Coronary artery (tissue), 2 donors: Measurements from ENCODE around the gene TNNT1.

Experiments
- DNase-seq: peaks from one replicate; pipeline ENCODE4 v3.0.0-alpha.2; 2017; ENCODE audit warnings: low spot score
- H3K27ac ChIP-seq, 2 donors: fragments of 200-600 bp; sonication (generic); one replicate each; pipeline ENCODE4 v1.5.1; 2016 to 2019
- H3K4me3 ChIP-seq: fragments of 200-600 bp; sonication (generic); 2 replicates; pipeline ENCODE4 v1.5.1; 2016; ENCODE audit warnings: mild to moderate bottlenecking, moderate library complexity
- TF ChIP-seq, protein P1 (sequence below): fragments of 200-600 bp; sonication (generic); IDR thresholded peaks from one replicate; pipeline ENCODE4 v1.5.1; 2019; ENCODE audit warnings: antibody characterized with exemption

TNNT1 gene

DNA sequence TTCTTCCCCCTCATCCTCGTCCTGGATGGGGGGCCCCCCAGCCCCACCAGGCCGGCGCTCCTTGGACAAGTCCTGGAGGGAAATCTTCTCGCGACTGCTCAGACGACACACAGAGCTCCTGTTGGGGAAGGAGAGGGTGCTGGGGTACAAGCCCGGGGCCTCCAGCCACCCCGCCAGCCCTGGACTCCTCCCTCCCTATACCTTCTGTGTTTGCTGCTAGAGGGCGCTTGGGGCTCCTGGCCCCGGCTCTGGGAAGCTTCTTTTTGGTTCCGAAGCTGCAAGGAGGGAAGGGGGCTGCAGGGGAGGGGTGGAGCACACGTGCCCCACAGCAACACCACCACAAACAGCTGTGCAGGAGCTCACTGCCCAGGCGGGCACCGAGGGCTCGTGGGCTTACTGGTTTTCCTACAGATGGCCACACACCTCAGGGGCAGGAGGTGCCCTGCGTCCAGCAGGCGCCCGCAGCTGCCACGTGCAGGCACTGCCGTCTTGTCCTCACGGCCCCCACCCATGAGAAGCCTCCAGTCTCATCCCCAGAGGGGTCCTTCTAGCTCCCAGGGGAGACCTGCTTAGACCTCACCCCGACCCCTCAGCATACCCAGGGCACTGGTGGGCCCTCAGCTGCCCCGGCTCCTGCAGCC, 52.8 kb downstream of the TNNT1 start:
- DNase-seq, result no peak
- H3K4me3 ChIP-seq, result no peak overlapping the region
- TF ChIP-seq, protein P1, sequence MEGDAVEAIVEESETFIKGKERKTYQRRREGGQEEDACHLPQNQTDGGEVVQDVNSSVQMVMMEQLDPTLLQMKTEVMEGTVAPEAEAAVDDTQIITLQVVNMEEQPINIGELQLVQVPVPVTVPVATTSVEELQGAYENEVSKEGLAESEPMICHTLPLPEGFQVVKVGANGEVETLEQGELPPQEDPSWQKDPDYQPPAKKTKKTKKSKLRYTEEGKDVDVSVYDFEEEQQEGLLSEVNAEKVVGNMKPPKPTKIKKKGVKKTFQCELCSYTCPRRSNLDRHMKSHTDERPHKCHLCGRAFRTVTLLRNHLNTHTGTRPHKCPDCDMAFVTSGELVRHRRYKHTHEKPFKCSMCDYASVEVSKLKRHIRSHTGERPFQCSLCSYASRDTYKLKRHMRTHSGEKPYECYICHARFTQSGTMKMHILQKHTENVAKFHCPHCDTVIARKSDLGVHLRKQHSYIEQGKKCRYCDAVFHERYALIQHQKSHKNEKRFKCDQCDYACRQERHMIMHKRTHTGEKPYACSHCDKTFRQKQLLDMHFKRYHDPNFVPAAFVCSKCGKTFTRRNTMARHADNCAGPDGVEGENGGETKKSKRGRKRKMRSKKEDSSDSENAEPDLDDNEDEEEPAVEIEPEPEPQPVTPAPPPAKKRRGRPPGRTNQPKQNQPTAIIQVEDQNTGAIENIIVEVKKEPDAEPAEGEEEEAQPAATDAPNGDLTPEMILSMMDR, result no peak
- H3K27ac ChIP-seq, result no peak overlapping the region

DNA sequence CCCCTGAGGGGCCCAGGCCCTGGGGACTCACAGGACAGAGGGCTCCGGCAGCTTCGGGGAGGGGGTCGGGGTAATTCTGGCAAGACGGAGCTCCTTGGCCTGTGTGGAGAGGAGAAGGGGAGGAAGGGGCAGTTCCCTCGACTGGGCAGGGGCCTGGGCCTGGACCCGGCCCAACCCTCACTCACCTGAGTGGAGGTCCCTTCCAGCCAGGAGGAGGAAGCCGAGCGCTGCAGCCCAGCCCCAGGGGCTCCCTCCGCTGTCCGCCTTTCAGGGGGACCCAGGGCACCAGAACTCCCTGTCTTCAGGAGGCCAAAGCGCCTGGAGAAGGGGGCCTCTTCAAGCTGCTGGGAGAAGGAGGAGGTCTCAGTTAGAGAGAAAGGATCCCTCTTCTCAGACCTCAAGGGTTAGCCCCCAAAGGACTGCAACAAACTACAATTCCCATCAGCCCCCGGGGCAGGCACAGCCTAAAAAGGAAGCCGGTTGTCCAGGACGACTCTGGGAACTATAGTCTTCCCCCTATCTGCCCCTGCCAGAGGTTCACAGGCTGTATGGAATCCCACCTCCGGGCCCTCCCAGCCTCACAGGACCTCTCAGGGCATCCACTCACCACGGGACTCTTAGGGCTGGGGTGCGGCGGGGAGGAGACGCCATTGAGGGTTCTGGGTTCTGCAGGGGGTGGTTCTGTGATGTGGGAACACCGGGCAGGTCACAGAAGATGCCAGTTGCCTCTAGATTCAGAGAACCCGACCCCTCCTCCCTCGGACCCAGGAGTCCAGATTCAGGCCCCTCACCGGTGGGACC, 53.5 kb downstream of the TNNT1 start:
- DNase-seq, result no peak

DNA sequence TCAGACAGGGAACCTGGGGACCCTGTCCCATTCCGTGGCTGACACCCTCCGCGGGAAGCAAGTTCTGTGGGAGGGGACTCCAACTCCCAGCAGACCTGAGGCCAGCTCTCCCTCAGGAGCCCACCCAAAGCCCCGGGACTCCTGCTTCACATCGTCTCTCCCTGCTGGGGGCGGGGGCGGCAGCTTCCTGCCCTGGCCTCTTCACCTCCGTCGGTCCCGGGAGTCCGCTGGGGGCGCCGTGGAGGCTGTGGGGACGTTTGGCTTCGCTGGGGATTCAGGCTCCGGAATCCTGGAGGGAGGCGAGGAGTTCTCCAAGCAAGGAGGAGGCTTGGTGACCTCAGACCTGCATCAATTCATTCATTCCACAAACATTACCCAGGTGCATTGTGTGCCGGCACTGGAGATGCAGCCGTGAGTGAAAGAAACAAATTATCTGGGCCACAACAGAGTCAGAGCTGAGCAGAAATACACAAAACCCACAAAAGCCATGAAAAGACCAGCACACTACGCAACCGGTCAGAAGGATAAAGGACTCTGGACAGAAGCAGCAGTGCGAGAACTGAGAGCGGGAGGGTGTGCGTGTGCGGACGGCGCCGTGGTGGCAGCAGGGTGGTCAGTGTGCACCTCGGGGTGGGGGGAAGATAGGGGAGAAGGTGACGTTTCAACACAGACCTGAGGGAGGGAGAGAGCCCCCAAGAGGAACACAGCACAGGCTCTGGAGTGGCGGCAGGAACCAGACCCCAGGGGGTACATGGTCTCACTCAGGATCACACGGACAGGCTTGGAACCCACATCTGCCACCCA, 54.3 kb downstream of the TNNT1 start:
- TF ChIP-seq, protein P1, result no peak
- Histone ChIP-seq H3K4me3 (no peak overlapping the region), H3K27ac (no peak overlapping the region)
- DNase-seq, result no peak

More for the DNA sequence above, 53.5 kb downstream of the TNNT1 start:
- Histone ChIP-seq H3K4me3 (no peak overlapping the region), H3K27ac (no peak overlapping the region)
- TF ChIP-seq, protein P1, result no peak

DNA sequence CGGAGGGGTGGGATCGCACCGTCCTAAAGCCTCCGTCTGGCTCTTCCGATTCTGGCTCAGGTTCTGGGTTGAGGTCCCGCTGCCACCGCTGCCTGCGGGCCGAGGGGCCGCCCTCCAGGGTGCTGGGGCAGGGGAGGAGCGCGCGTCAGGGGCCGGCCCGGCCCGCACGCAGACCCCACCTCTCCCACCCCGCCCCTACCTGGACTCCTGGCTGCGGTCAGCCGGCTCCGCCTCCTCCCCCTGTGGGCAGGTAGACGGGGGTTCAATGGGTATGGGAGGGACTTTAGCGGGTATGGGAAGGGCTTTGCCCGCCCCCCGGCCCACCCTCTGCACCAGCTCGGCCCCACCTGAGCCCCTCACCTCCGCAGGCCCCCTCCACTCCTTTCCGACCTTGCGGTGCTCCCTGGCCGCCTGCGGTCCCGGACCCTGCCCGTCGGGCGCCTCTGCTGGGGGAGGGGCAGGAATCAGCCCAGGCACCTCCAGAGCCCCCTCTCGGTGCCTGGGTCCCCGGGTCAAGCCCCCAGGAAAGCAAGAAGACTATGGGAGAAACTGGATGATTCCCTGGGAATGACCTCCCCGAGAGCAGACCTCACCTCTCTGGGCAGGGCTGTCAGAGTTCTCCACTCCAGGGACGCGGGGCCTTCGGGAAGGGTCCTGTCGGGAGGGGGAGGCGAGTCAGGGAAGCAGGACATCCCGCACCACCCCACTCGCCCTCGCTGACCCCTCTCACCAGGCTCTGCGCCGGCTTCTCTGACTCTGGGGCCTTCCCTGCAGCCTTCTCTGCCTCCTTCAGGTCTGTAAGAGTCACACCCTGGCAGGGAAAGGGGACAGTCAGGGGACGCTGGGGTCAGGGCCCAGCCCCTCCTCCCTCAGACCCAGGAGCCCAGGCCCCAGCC, 56.3 kb downstream of the TNNT1 start:
- H3K27ac ChIP-seq, result no peak overlapping the region

DNA sequence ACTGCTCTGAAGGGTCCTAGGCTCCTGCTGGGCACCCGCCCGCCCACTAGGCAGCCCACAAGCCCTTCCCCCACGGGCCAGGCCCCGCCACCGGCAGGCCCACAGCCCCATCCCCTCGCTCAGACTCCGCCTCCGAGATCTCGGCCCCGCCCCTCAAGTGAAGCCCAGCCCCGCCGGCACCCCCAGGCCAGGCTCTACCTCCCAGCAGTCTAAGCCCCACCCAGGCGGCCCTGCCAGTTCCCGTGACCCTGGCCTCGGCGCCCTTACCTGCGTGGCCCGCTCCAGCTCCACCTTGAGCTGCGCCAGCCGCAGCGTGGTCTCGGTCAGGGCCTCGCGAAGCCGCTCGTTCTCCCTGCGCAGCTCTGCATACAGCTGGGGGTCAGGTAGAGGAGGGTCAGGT, 57.1 kb downstream of the TNNT1 start:
- H3K27ac ChIP-seq, result no peak overlapping the region
- no peak for DNase-seq
- TF ChIP-seq, protein P1, result no peak
- H3K4me3 ChIP-seq, result no peak overlapping the region

More for the DNA sequence above, 56.3 kb downstream of the TNNT1 start:
- H3K4me3 ChIP-seq, result no peak overlapping the region
- DNase-seq, result no peak
- TF ChIP-seq, protein P1, result no peak

DNA sequence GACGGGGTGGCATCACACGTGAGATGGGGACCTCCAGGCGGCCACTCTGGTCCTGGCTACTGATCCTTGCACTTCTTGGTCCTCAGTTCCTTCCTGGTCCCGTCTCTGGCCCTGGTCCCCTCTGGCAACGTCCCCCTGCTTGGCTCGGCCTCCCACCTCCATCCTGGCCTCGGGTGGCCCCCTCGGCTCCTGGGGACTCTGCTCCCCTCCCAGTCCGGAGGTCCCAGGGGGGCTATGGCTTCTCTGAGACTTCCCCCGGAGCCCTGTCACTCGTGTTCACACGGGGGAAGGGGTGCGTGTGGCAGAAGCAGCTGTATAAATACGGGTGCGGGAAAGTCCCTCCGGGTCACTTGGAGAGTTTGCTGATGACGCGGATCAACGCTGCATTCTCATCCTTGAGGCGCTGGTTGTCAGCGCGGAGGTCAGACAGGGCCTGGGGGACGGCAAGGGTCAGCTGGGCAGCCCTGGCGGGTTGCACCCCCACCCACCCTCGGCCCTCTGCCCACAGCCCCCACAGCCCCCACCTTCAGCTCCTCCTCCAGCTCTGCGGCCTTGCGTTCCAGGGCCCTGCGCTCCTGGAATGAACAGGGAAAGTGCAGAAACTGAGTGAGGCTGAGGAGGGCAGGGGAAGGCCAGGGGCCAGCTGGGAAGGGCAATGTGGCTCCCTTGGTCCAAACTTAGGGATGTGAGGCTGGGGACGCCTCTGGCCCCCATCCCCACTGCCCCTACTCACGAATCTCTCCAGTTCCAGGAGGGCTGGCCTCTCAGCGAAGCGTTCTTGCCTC, 57.7 kb downstream of the TNNT1 start:
- no peak for DNase-seq
- TF ChIP-seq, protein P1, result no peak
- Histone ChIP-seq H3K27ac (no peak overlapping the region), H3K4me3 (no peak overlapping the region)
